ENCODE measurements around the gene C1orf74.

GRCh38 chr1:209800984-209801834 is 16.9 kb upstream of the C1orf74 start:
- TF ChIP-seq TAF1 (IDR thresholded peaks at IDR 0.05; ENCODE audit: low read depth) (no peak), MAX (IDR thresholded peaks at IDR 0.05) (no peak), RAD21 (IDR thresholded peaks at IDR 0.05; ENCODE audit: low read depth) (no peak), YY1 (IDR thresholded peaks at IDR 0.05; ENCODE audit: low read depth) (no peak), EP300 (IDR thresholded peaks at IDR 0.05; ENCODE audit: borderline replicate concordance) (no peak), REST (IDR thresholded peaks at IDR 0.05; ENCODE audit: low read depth) (no peak), USF1 (IDR thresholded peaks at IDR 0.05) (no peak)
